Keratinocyte (primary cell): Measurements from ENCODE around the gene SLC6A15. TPM values are rescaled to one million over a fixed set of nuclear protein-coding genes. Genes with fewer than 3 reads are reported as not detected.

ENCODE experiments used
- DNase-seq: peaks from one replicate; pipeline ENCODE4 v3.0.0-alpha.2; 2011; ENCODE audit warnings: low read depth, missing footprints, low spot score
- FAIRE-seq: peaks from 2 replicates; lab custom pipeline; 2011; peaks lifted over from hg19 to GRCh38; lab: Jason Lieb, UNC
- H2AFZ ChIP-seq: 2 replicates; pipeline ENCODE4 v1.6.0; 2012; ENCODE audit warnings: low read length, control low read depth, inconsistent platforms; ENCODE audit not compliant: control insufficient read depth
- H3K27ac ChIP-seq: 2 replicates; pipeline ENCODE4 v1.5.1; 2011; ENCODE audit warnings: low read length; ENCODE audit not compliant: control insufficient read depth, insufficient read depth
- H3K27me3 ChIP-seq: 3 replicates; pipeline ENCODE4 v1.6.0; 2011; ENCODE audit warnings: low read length; ENCODE audit not compliant: control insufficient read depth, insufficient read depth; ENCODE audit errors: extremely low read depth
- H3K36me3 ChIP-seq, 2 experiments: 2 replicates in 1 of 2; 3 replicates in 1 of 2; pipeline ENCODE4 v1.5.1; 2011; ENCODE audit warnings: low read length in 2 of 2, mild to moderate bottlenecking in 1 of 2; ENCODE audit not compliant: control insufficient read depth in 2 of 2, insufficient read depth in 2 of 2; ENCODE audit errors: extremely low read depth in 1 of 2
- H3K4me1 ChIP-seq: 3 replicates; pipeline ENCODE4 v1.5.1; 2011; ENCODE audit warnings: low read length; ENCODE audit not compliant: control insufficient read depth, insufficient read depth; ENCODE audit errors: extremely low read depth
- H3K4me2 ChIP-seq: 3 replicates; pipeline ENCODE4 v1.6.0; 2011; ENCODE audit warnings: low read depth, low read length; ENCODE audit not compliant: control insufficient read depth, insufficient read depth; ENCODE audit errors: extremely low read depth
- H3K4me3 ChIP-seq, 3 experiments: fragments of 200-600 bp in 1 of 3; sonication (generic) in 1 of 3; 2 replicates in 2 of 3; 3 replicates in 1 of 3; pipeline ENCODE4 v1.5.1; 2011 to 2016; ENCODE audit warnings: low read length in 3 of 3, mild to moderate bottlenecking in 3 of 3, control low read depth in 2 of 3, inconsistent platforms in 1 of 3, low read depth in 1 of 3, mixed read lengths in 1 of 3, mixed run types in 1 of 3, moderate library complexity in 1 of 3; ENCODE audit not compliant: control insufficient read depth in 2 of 3, insufficient read depth in 2 of 3; ENCODE audit errors: extremely low read depth in 1 of 3
- H3K79me2 ChIP-seq: 2 replicates; pipeline ENCODE4 v1.6.0; 2012; ENCODE audit warnings: low read length; ENCODE audit not compliant: control insufficient read depth, insufficient read depth
- H3K9ac ChIP-seq: 3 replicates; pipeline ENCODE4 v1.6.0; 2011; ENCODE audit warnings: low read length; ENCODE audit not compliant: control insufficient read depth, insufficient read depth; ENCODE audit errors: extremely low read depth
- H3K9me1 ChIP-seq: 3 replicates; pipeline ENCODE4 v1.6.0; 2011; ENCODE audit warnings: low read length; ENCODE audit not compliant: control insufficient read depth, insufficient read depth; ENCODE audit errors: extremely low read depth
- H3K9me3 ChIP-seq: 2 replicates; pipeline ENCODE4 v1.5.1; 2012; ENCODE audit warnings: low read depth, low read length; ENCODE audit not compliant: control insufficient read depth
- H4K20me1 ChIP-seq: 3 replicates; pipeline ENCODE4 v1.6.0; 2011; ENCODE audit warnings: low read length; ENCODE audit not compliant: control insufficient read depth, insufficient read depth; ENCODE audit errors: extremely low read depth
- EZH2 ChIP-seq: IDR thresholded peaks from one replicate; pipeline ENCODE4 v1.6.1; 2012; ENCODE audit warnings: inconsistent platforms, mild to moderate bottlenecking, low read length, moderate library complexity
- dilution Hi-C: fragments of 300-500 bp; cut with MboI; formaldehyde crosslinking; loops from one replicate; pipeline ENCODE4 v1.7.0; 2020; ENCODE audit warnings: low sequenced_read_pairs; ENCODE audit not compliant: extremely low pct_ligation_motif_present
- polyA plus RNA-seq, 5 experiments: library from polyadenylated mRNA; depleted of rRNA in 3 of 5; stranded (reverse) in 3 of 5; stranded (forward) in 1 of 5; unstranded in 1 of 5; fragments of >200 nt; gene quantifications; 1 replicate in 1 of 5; 2 replicates in 3 of 5; 3 replicates in 1 of 5; pipeline versions ENCODE4 v1.2.1 to v1.2.3, GENCODE V29; 2011 to 2012; ENCODE audit warnings: missing spikeins in 2 of 5, low read depth in 1 of 5, low replicate concordance in 1 of 5
- small RNA-seq, 3 experiments: library from RNA; depleted of rRNA; stranded (forward); fragments of <200 nt; gene quantifications; one replicate each; pipeline ENCODE3, GENCODE V24; 2012; ENCODE audit warnings: low read depth in 3 of 3, low replicate concordance in 1 of 3; ENCODE audit not compliant: insufficient read length in 3 of 3
- TF ChIP-seq, protein P1 (sequence below), 3 experiments: IDR thresholded peaks in 1 of 3; conservative IDR thresholded peaks in 1 of 3; optimal IDR thresholded peaks in 1 of 3; 2 replicates in 2 of 3; 3 replicates in 1 of 3; pipeline versions ENCODE3 to v1.5.1; 2011; ENCODE audit warnings: low read length in 3 of 3, mild to moderate bottlenecking in 3 of 3, moderate library complexity in 2 of 3, control low read depth in 1 of 3, inconsistent platforms in 1 of 3; ENCODE audit not compliant: insufficient read depth in 2 of 3; ENCODE audit errors: extremely low read depth in 1 of 3

SLC6A15 gene
- polyA plus RNA-seq, 1 donor (not counting 4 experiments of a cell fraction or from before 2014, with no cell fraction given) = 18.9 TPM

DNA sequence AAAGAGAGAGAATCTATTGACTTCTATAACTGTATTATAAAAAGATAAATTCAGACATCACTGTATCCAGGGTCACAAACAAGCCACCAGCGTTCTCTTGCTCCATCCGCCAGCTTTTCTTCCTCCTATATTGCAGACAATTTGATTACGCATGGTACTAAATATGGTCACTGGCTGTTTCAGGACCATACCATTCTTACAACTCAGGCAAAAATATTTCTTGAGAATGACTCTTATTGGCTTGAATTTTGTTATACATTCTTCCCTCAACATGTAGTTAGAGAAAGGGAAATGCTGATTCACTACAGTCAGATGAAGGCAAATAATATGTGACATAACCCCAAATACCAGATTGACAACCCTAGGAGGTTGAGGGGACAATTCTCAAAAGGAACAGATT is 101.3 kb downstream of the SLC6A15 start:
- no peaks in the 10 kb centered on the region for H3K27me3 ChIP-seq
- no peaks in the 10 kb centered on the region for H3K79me2 ChIP-seq
- no peak overlapping the region for H3K4me3 ChIP-seq
- H4K20me1 ChIP-seq = no peaks in the 10 kb centered on the region
- FAIRE-seq = no peak
- no peaks in the 10 kb centered on the region for H3K9me3 ChIP-seq
- H3K9ac ChIP-seq = no peak overlapping the region
- H3K4me2 ChIP-seq = no peak overlapping the region
- dilution Hi-C loops = no loop called here
- H3K9me1 ChIP-seq = no peaks in the 10 kb centered on the region
- peaks cover 4% of the 10 kb centered on the region for H3K4me1 ChIP-seq
- DNase-seq = no peak
- no peak for TF ChIP-seq EZH2
- TF ChIP-seq, protein P1, sequence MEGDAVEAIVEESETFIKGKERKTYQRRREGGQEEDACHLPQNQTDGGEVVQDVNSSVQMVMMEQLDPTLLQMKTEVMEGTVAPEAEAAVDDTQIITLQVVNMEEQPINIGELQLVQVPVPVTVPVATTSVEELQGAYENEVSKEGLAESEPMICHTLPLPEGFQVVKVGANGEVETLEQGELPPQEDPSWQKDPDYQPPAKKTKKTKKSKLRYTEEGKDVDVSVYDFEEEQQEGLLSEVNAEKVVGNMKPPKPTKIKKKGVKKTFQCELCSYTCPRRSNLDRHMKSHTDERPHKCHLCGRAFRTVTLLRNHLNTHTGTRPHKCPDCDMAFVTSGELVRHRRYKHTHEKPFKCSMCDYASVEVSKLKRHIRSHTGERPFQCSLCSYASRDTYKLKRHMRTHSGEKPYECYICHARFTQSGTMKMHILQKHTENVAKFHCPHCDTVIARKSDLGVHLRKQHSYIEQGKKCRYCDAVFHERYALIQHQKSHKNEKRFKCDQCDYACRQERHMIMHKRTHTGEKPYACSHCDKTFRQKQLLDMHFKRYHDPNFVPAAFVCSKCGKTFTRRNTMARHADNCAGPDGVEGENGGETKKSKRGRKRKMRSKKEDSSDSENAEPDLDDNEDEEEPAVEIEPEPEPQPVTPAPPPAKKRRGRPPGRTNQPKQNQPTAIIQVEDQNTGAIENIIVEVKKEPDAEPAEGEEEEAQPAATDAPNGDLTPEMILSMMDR (optimal IDR thresholded peaks at IDR 0.05 in 1 of 3, IDR thresholded peaks at IDR 0.05 in 1 of 3, conservative IDR thresholded peaks at IDR 0.05 in 1 of 3; ENCODE audit: extremely low read depth in 1 of 3, insufficient read depth in 2 of 3, low read length in 3 of 3) = no peak
- H3K27ac ChIP-seq = no peak overlapping the region
- H2AFZ ChIP-seq = no peak overlapping the region
- H3K36me3 ChIP-seq = no peaks in the 10 kb centered on the region

DNA sequence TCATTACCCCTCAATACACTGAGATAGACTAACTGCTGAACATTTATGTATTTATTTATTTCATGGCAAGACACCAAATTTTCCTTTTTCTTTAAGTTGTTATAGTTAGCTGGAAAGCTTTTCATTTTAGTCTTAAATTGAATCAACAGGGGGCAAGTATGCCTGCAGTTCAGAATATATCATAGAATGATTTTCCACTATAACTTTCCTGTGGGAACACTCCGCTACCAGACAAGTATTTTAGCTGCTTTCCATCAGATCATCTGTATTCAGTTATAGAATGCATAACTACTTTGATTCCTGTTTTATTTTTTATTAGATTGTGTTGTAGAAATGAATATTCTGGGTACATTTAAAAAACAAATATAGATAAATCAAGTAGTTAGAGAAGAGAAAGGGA is 102.0 kb downstream of the SLC6A15 start:
- TF ChIP-seq, protein P1 (optimal IDR thresholded peaks at IDR 0.05 in 1 of 3, IDR thresholded peaks at IDR 0.05 in 1 of 3, conservative IDR thresholded peaks at IDR 0.05 in 1 of 3; ENCODE audit: extremely low read depth in 1 of 3, insufficient read depth in 2 of 3, low read length in 3 of 3) = no peak
- DNase-seq = no peak
- Histone ChIP-seq H3K4me3 (no peak overlapping the region), H3K9ac (no peak overlapping the region), H3K79me2 (no peaks in the 10 kb centered on the region), H3K9me1 (no peaks in the 10 kb centered on the region), H3K36me3 (no peaks in the 10 kb centered on the region), H3K4me1 (peaks cover 4% of the 10 kb centered on the region), H3K27me3 (no peaks in the 10 kb centered on the region), H2AFZ (no peak overlapping the region), H3K9me3 (no peaks in the 10 kb centered on the region), H4K20me1 (no peaks in the 10 kb centered on the region), H3K27ac (no peak overlapping the region), H3K4me2 (no peak overlapping the region)
- dilution Hi-C loops = no loop called here
- FAIRE-seq = no peak

Small RNA genes within 50 kb of the gene (small RNA-seq; reads per million reads assigned to genes)
- 0 reads per million in 3 experiments for gene AC128657.1

Other genes starting within 250 kb of the SLC6A15 start
- gene TSPAN19, start 123.5 kb upstream of the SLC6A15 start, polyA plus RNA-seq = 0.05 to 0.11 TPM (median 0.06 TPM) in 3 replicates
- gene LRRIQ1, start 123.6 kb upstream of the SLC6A15 start, polyA plus RNA-seq = 0.37 to 0.97 TPM (median 0.84 TPM) in 3 replicates